NCI-H345 treated with DMSO at 0.1 percent for 48 hours (cell line): ENCODE data around the gene FIGNL2.
"Not testable (repeated sequence)": the region's sequence is repeated elsewhere in the genome, so short reads cannot be mapped to it uniquely, and the experiment has no call there.

Source experiments
- DNase-seq: peaks from one replicate; lab custom pipeline; 2025; ENCODE audit not compliant: unreplicated experiment; lab: John Stamatoyannopoulos, UW

Gene FIGNL2, protein sequence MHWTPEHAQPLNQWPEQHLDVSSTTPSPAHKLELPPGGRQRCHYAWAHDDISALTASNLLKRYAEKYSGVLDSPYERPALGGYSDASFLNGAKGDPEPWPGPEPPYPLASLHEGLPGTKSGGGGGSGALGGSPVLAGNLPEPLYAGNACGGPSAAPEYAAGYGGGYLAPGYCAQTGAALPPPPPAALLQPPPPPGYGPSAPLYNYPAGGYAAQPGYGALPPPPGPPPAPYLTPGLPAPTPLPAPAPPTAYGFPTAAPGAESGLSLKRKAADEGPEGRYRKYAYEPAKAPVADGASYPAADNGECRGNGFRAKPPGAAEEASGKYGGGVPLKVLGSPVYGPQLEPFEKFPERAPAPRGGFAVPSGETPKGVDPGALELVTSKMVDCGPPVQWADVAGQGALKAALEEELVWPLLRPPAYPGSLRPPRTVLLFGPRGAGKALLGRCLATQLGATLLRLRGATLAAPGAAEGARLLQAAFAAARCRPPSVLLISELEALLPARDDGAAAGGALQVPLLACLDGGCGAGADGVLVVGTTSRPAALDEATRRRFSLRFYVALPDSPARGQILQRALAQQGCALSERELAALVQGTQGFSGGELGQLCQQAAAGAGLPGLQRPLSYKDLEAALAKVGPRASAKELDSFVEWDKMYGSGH

DNA sequence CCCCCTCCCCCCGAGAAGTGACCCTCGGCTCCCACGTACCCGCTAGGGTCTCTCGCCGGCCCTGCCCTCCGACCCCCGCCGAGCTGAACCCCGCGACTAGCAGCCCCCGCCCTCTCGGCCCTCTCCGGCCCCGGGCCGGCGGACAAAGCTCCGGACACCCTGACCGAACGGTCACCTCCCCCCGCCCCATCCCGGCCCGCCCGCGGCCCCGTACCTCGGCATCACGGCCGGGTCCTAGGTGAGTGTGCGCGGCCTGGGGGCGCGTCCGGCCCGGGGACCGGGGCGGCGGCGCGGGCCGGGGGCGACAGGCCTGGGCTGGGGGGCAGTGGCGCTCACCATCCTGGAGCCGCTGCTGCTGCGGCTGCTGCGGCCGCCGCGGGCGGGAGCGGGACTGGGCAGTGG, at the start of gene FIGNL2:
Gene FIGNL2, minus strand, starts transcription at position 393 of the 402 bp plus-strand sequence. CDS start 26,305 bp downstream, outside the sequence.
- DNase-seq, result no peak

DNA sequence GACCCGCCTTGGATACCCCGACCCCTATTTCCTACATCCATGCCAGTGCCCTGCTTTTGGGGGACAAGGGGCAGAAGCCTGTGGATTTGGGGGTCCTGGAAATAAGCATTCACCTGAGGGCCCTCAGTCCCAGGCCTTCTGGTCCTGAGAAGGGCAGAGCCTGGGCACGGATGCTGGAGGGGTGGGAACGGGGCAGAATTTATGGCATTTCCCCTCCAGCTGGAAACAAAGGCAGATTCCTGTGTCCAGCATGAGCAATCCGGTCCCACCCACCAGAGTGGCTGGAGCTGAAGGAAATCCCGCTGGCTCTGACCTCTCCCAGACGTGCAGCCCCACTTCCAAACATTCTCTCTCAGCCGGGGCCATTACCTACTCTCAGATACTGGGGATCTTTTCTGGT, 48.7 kb upstream of the FIGNL2 start:
- no peak for DNase-seq

DNA sequence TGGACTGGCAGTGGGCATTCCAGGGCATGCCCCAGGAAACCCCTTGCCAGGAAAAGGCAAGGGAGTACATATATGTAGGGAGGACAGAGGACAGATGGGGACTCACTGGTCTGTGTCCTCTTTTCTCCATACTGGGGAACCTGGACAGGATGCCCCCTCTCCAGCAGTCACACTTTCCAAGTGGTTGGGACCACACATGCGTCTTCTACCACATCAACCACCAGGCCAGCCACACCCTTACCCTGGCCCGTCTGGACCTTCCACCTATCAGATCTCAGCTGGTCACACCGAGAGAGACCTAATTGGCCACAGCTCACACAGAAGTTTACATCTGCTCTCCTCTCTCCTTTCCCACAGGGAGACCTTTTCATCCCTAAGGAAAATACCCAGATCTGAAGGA, 47.7 kb upstream of the FIGNL2 start:
- DNase-seq, result no peak

DNA sequence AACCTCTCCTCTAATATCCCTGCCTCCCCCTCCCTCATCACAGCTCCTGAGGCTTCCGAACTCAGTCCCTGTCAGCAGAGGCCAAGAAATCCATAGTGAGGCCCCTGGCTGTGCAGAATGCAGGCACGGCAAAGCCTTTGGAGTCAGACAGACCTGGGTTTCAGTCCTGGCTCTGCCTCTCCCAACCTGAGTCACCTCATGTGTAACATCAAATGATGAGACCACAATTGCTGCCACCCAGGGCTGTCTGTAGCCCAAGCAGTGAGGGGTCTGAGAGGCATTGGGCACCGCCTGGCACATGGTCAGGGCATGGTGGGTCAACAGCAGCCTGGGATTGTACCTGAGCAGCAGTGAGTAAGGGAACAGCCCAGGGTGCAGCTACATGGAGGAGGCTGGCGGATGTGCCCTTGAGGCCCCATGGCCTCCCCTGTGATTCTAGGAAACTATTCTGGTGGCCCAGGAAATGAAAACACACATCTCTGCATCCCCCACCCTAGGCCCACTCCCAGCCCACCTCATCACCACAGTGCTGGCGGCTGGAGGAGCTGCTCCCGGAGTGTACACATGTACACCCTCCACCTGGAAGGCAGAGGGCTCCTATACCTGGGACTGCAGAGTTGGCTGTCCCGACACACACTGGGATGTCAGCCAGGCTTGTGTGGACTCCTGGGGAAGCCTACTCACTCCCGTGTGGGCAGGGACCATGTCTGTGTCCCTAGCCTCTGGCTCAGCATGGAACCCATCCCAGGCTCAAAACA, 47.0 kb upstream of the FIGNL2 start:
- no peak for DNase-seq

DNA sequence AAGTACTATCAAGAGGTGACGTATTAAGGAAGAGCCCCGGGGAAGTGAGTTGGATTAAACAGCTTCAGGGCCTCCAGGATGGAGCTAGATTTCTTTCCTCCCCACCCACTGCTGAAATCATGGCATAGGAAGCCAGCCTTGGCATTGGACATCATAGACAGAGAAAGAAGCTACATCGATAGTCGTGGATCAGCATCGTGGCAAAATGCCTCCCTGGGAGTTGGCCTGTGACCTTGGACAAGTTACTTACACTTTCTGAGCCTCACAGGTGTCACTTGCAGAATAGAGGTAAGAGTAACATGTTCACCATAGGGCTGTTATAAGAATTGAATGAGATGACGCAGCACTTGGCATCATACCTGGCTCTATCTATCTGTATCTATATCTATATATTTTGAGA, 45.3 kb upstream of the FIGNL2 start:
- DNase-seq, result no peak

DNA sequence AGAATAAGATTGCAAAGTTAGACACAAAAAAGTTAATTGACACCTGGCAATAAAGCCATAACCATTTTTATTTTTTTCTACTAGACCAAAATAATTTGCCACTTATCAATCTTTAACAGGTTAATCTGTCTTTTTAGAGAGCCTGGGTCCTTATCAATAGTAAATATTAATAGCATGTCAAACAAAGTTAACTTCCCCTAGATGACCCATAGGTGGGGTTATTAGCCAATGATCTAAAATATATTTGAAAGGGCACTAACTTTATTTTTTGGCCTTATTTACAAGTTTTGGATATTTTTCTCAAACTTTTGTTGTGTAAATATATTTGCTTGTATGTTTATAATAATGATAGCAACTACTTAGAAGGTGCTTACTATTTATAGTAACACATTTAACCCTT, 43.3 kb upstream of the FIGNL2 start:
- no peak for DNase-seq

DNA sequence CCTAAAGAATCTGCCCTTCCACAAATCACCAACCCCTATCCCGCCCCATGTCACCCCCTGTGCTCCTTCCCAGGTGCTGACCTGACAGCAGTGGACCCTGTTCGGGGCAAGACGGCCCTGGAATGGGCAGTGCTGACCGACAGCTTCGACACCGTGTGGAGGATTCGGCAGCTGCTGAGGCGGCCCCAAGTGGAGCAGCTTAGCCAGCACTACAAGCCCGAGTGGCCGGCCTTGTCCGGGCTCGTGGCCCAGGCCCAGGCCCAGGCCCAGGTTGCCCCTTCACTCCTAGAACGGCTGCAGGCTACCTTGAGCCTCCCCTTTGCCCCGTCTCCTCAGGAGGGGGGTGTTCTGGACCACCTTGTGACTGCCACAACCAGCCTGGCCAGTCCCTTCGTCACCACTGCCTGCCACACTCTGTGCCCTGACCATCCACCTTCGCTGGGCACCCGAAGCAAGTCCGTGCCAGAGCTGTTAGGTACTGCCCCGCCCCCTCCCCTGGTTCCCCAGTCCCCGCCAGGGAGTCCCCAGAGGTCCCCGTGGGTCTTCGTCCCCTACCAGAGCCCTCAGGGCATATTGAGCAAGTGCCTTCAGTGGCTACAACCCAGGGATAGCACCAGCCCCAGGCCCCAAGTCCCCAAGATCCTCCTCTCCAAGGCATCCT, 42.1 kb upstream of the FIGNL2 start:
- DNase-seq, result no peak

DNA sequence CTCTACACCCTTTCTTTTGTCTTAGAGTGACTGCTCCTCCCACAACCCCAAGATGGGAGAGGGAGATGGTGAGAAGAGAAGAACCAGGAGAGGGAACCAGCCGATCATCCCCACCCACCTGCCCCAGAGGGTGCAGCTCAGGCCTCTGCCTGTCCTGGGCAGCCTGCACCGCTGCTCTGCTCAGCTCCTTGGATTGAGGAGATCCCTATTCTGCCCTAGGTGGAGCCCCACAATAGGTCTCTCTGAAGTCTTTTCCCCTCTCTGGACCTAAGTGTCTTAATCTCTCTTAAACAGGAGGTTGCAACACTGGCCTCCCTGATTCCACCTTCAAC, 41.6 kb upstream of the FIGNL2 start:
- no peak for DNase-seq

DNA sequence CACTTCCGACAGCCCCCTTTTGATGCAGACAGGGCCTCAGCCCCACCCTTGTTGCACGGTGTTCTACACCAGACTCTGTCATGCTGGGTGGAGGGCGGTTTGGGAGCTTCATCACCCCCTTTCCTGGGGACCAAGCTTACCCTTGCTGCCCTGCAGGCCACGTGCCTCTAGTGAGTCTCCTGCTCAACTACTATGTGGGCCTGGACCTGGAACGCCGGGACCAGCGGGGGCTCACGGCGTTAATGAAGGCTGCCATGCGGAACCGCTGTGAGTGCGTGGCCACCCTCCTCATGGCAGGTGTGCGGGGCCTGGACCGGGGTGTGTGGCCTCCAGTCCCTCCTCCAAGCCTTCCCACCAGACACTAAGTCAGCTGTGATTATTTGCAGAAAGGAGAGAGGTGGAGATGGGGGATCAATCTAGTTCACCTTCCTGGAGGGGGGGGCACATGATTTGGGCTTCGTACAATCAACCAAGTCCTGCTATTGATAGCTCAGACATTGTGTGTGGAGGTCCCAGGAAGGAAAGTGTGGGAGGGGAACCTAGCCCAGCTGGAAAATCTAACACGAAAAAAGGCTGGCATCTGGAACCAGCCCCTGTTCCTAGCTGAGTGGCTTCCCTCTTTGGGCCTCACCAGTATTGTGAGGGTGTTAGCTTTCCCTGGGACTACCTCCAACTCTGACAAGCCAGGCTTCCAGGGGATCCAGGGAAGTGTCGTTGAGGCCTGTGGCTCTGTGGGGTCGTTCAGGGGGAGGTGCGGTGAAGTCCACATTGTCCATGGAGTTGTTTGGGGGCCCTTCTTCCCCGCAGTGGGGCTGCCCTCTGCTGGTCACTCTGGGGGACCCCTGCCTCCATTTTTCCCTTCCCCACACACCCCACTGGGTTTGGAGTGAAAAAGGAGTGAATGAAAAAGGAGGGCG, 41.0 kb upstream of the FIGNL2 start:
- DNase-seq, result no peak

DNA sequence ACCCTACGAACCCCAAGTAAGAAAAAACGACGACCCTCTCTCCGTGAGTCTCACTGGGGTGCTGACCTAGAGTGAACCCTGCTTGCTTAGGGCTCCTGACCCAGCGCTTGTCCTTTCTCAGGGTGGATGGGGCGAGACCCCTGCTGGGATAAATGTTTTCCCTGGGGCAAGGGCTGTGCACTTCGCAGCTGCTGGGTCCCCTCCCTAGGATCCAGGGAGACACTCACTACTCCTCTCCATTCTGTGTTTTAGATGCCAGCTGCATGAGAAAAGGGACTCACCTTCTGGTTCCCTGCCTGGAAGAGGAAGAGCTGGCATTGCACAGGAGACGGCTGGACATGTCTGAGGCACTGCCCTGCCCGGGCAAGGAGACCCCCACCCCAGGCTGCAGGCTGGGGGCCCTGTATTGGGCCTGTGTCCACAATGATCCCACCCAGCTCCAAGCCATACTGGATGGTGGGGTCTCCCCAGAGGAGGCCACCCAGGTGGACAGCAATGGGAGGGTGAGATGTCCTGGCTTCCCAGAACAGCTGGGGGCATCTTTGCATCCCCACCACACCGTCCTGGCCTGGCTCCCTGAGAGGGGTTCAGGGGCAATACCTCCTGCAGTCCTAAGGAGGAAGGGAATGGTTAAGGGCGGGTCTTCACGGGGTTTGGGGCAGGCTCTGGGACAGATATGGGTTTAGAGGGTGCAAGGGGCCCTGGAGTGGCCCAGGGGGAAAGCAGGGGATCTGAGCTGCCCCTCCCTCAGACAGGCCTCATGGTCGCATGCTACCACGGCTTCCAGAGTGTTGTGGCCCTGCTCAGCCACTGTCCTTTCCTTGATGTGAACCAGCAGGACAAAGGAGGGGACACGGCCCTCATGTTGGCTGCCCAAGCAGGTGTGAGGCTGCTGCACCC, 40.0 kb upstream of the FIGNL2 start:
- no peak for DNase-seq

DNA sequence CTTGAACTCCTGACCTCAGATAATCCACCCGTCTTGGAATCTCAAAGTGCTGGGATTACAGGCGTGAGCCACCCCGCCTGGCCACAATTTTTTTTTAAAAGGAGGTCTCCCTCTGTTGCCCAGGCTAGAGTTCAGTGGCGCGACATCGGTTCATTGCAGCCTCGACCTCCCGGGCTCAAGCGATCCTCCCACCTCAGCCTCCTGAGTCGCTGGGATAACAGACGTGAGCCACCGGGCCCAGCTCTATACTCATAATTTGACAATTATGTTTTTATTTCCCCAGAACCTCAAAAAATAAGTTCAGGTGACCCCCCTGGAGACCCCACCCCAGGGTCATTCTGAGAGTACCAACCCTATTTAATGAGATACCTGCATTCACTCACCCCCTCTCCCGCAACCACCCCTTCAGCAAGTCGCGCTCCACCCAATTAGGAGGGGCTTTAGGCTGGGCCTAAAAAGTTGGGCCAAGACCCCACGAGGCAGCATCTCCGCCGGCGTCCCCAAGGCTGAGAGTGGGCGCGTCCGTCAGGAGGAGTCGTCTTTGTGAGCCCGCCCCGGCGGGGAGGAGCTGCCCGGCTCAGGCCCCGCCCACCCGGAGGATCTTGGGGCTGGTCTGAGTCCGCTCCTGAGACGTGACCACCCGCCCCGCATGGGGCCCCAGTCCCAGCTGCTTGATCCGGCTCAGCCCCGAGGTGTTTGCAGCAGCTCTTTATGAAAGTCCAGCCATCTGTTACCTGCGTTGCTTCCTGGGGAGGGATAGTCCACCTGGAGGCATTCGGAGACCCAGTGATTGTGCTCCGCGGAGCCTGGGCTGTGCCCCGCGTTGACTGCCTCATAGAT, 39.2 kb upstream of the FIGNL2 start, which contains the start of gene ANKRD33:
Gene ANKRD33, plus strand, starts transcription at position 628 of the 840 bp plus-strand sequence. Its CDS starts 84 bp downstream, at position 712.
- no peak for DNase-seq

DNA sequence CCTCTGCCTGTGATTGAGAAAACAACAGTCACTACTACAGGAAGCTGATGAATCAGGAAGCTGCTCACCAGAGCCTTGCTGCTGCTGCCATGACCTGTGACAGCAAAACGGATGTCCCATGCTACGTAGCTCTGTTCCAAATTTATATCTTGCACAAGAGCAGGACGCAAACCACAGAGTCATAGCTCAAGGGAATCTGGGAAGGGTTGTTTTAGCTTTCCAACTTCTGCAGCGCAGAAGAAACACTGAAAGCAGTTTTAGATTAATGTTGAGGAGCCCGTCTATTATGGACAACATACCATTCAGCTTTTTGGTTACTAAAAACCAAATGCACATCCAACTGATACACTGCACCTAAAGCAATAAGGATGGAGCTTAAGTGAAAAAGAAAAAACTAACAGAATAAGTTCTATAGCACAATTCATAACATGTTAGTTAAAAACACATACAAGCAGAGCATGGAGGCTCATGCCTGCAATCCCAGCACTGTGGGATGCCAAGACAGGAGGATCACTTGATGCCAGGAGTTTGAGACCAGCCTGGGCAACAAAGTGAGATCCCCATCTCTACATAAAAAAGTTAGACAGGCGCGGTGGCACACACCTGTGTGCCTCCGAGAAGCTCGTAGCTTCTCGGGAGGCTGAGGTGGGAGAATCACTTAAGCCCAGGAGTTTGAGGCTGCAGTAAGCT, 37.6 kb upstream of the FIGNL2 start:
- no peak for DNase-seq

DNA sequence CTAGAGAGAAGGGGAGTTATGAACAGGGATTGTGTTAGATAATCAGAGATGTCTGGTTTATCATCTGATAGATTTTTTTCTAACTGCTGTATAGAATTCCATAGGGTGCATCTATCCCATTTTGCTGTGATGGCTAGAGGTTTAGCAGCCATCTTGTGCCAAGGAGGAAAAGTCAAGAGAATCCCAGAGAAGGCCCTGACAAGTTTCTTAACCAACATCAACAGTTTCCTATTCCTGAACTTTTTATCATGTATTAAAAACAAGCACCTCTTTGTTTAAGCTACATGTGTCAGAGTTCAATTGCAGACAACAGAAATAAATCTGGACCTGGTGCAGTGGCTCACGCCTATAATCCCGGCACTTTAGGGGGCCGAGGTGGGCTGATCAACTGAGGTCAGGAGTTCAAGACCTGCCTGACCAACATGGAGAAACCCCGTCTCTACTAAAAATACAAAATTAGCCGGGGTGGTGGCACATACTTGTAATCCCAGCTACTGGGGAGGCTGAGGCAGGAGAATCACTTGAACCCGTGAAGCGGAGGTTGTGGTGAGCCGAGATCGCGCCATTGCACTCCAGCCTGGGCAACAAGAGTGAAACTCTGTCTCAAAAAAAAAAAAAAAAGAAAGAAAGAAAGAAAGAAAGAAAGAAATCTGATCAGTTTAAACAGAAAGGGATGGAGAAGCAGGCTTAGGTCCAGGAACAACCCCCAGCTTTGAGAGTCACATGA, 36.9 kb upstream of the FIGNL2 start:
- not testable (repeated sequence) for DNase-seq

DNA sequence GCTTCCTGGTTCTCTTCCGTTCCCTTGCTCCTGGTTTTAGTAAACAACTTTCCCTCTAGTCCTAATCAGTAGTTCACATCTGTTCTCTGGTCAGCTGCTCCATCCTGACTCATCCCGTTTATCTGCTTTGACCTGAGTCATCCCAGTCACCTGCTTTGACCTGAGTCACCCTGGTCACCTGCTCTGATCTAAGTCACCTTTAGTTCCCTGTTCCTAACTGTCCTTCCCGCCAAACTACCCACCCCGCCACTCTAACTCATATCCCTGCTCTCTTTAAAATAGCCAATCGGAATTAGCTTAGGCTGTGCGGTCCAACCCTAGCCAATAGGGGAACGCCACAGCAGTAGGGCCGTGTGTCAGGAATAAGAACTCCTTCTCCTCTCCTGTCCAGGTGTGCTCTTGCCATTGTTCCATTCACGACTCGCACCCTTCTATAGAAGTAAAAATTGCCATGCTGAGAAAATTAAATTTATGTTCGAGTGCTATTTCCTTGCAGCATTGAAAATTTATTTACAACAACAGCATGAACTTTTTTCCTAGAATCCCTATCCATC, 36.2 kb upstream of the FIGNL2 start:
- no peak for DNase-seq

DNA sequence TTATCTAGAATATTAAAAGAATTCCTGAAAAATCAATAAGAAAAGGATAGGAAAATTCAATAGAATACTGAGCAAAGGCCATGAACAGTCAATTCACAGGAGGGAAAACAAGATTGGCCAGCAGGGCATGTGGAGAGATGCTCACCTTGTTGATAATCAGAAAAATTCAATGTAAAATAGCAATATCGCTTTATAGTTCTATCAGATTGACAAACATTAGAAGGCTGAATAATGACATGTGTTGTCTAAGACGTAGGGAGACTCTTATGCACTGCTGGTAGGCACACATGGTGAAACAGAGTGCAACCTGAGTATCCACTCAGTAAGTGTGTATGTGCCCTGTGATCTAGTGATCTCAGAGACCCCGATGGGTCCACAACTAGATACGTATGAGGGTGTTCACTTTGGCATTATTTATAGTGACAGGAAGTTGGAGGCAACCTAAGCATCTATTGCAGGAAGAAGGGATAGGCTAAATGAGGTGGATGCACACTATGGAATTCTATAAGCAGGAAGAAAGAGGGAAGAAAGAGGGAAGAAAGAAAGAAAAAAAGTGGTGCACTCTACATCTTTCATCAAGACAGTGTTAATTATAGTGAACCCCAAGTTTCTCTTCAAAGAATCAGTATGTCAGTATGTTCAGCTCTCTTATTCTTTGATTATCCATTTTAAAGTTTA, 35.6 kb upstream of the FIGNL2 start:
- no peak for DNase-seq

DNA sequence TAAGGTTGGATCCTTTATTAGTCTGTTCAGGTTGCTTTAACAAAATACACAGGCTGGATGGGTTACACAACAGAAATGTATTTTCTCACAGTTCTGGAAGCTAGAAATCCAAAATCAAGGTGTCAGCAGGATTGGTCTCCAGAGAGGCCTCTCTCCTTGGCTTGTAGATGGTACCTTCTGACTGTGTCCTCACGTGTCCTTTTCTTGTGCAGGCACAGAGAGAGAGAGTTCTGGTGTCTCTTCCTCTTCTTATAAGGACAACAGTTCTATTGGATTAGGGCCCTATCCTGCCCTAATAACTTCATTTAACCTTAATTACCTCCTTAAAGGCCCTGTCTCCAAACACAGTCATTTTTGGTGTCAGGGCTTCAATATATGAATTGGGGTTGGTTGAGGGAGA, 34.8 kb upstream of the FIGNL2 start:
- DNase-seq, result no peak
